ENCODE results near the gene PRUNE1. TPM values are rescaled to one million over a fixed set of nuclear protein-coding genes. Genes with fewer than 3 reads are reported as not detected.

PRUNE1 gene
- total and polyA plus RNA-seq, 2 donors from 2014 or later, result 24.0 to 25.6 TPM

DNA sequence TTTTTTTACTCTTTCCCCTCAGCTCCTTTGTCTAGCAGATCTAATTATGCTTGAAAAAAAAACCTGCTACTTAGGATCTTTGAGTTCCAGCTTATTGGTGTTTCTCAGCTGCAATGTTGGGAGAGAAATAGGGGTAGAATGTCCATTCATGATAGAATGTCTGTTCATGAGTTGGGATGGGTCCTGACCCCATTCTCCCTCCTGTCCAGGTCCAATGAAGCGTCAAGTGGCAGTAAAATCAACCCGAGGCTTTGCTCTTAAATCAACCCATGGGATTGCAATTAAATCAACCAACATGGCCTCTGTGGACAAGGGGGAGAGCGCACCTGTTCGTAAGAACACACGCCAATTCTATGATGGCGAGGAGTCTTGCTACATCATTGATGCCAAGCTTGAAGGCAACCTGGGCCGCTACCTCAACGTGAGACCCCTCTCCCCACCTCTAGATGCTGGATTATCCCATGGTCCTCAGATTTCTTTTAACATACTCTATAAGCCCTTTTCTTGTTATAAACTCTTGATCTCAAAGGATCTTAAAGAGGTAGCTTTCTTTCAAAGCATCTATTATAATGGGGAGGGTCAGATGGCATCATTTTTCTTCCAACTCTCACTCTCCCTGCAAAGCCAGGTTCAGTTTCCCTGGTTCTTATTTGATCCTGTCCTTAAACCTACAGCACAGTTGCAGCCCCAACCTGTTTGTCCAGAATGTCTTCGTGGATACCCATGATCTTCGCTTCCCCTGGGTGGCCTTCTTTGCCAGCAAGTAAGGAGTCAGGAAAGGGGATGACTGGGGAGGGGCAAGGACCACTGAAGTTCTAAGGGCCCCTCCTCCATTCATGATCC is 44.7 kb upstream of the PRUNE1 start:
- no peaks in the 10 kb centered on the region for H3K27me3 ChIP-seq (ENCODE audit: control insufficient read depth, insufficient read depth, low read length)
- H3K4me3 ChIP-seq (ENCODE audit: low read length in 3 of 3), result no peak overlapping the region
- H3K9ac ChIP-seq (ENCODE audit: low read length in 3 of 3), result no peak overlapping the region
- H3K36me3 ChIP-seq (ENCODE audit: control insufficient read depth in 2 of 3, insufficient read depth in 3 of 3, low read length in 3 of 3), result peaks cover 16 to 67% (median 66%) of the 10 kb centered on the region in 3 donors
- H3K9me3 ChIP-seq (ENCODE audit: control insufficient read depth in 2 of 3, insufficient read depth in 1 of 3, low read length in 3 of 3), result no peaks in the 10 kb centered on the region
- FAIRE-seq (no peak), DNase-seq (peak in 3 of 5 donors; percentile 32 to 63 (median 61))
- no peak overlapping the region for H3K27ac ChIP-seq (ENCODE audit: low read depth in 2 of 2, low read length in 2 of 2)
- TF ChIP-seq, protein P1, sequence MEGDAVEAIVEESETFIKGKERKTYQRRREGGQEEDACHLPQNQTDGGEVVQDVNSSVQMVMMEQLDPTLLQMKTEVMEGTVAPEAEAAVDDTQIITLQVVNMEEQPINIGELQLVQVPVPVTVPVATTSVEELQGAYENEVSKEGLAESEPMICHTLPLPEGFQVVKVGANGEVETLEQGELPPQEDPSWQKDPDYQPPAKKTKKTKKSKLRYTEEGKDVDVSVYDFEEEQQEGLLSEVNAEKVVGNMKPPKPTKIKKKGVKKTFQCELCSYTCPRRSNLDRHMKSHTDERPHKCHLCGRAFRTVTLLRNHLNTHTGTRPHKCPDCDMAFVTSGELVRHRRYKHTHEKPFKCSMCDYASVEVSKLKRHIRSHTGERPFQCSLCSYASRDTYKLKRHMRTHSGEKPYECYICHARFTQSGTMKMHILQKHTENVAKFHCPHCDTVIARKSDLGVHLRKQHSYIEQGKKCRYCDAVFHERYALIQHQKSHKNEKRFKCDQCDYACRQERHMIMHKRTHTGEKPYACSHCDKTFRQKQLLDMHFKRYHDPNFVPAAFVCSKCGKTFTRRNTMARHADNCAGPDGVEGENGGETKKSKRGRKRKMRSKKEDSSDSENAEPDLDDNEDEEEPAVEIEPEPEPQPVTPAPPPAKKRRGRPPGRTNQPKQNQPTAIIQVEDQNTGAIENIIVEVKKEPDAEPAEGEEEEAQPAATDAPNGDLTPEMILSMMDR (IDR thresholded peaks at IDR 0.05; ENCODE audit: borderline replicate concordance, extremely low read depth, insufficient read depth), result no peak
- H3K4me1 ChIP-seq (ENCODE audit: control insufficient read depth in 2 of 3, insufficient read depth in 2 of 3, low read depth in 1 of 3, low read length in 3 of 3), result peaks cover 0 to under 1% (median 0%) of the 10 kb centered on the region in 3 donors
- intact Hi-C loops (cut with DNase I), result no loop called here

DNA sequence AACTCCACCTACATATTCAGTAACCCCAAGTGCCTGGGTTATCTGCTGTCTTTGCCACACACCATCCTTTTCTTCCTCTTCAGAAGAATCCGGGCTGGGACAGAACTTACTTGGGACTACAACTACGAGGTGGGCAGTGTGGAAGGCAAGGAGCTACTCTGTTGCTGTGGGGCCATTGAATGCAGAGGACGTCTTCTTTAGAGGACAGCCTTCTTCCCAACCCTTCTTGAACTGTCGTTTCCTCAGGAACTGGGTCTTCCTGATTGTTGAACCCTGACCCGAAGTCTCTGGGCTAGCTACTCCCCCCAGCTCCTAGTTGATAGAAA is 44.1 kb upstream of the PRUNE1 start:
- H3K27ac ChIP-seq (ENCODE audit: low read depth in 2 of 2, low read length in 2 of 2), result peak overlapping the region in 1 of 2 donors; percentile 34
- intact Hi-C loops (cut with DNase I), result no loop called here
- no peaks in the 10 kb centered on the region for H3K9me3 ChIP-seq (ENCODE audit: control insufficient read depth in 2 of 3, insufficient read depth in 1 of 3, low read length in 3 of 3)
- peaks cover 16 to 71% (median 68%) of the 10 kb centered on the region in 3 donors for H3K36me3 ChIP-seq (ENCODE audit: control insufficient read depth in 2 of 3, insufficient read depth in 3 of 3, low read length in 3 of 3)
- no peak for DNase-seq
- H3K4me3 ChIP-seq (ENCODE audit: low read length in 3 of 3), result no peak overlapping the region
- peaks cover 0 to 7% (median 0%) of the 10 kb centered on the region in 3 donors for H3K4me1 ChIP-seq (ENCODE audit: control insufficient read depth in 2 of 3, insufficient read depth in 2 of 3, low read depth in 1 of 3, low read length in 3 of 3)
- TF ChIP-seq, protein P1 (IDR thresholded peaks at IDR 0.05; ENCODE audit: borderline replicate concordance, extremely low read depth, insufficient read depth), result no peak
- H3K9ac ChIP-seq (ENCODE audit: low read length in 3 of 3), result no peak overlapping the region
- no peaks in the 10 kb centered on the region for H3K27me3 ChIP-seq (ENCODE audit: control insufficient read depth, insufficient read depth, low read length)
- no peak for FAIRE-seq

DNA sequence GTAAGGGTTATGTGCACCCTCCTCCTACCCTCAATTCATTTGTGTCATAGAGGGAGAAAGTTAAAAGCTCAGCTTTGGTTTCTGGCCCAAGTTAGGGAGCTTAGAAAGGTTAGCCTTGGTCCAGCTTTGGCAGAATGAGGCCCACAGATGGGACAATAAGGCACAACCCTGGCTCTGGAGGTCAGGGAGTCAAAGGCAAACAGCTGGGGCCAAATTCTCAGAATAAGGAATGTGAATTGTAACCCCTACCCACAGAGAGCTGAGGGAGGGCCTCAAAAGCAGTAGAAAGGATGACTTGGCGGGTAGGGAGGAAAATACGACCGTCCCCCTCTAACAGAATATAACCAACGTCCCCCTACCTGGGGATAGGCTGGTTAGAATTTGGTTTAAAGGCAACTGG is 42.6 kb upstream of the PRUNE1 start:
- intact Hi-C loops (cut with DNase I), result no loop called here
- Histone ChIP-seq H3K4me1 (ENCODE audit: control insufficient read depth in 2 of 3, insufficient read depth in 2 of 3, low read depth in 1 of 3, low read length in 3 of 3) (peaks cover under 1 to 15% (median 12%) of the 10 kb centered on the region in 3 donors), H3K9ac (ENCODE audit: low read length in 3 of 3) (no peak overlapping the region), H3K27me3 (ENCODE audit: control insufficient read depth, insufficient read depth, low read length) (no peaks in the 10 kb centered on the region), H3K27ac (ENCODE audit: low read depth in 2 of 2, low read length in 2 of 2) (no peak overlapping the region), H3K36me3 (ENCODE audit: control insufficient read depth in 2 of 3, insufficient read depth in 3 of 3, low read length in 3 of 3) (peaks cover 10 to 69% (median 63%) of the 10 kb centered on the region in 3 donors), H3K4me3 (ENCODE audit: low read length in 3 of 3) (no peak overlapping the region), H3K9me3 (ENCODE audit: control insufficient read depth in 2 of 3, insufficient read depth in 1 of 3, low read length in 3 of 3) (no peaks in the 10 kb centered on the region)
- TF ChIP-seq, protein P1 (IDR thresholded peaks at IDR 0.05; ENCODE audit: borderline replicate concordance, extremely low read depth, insufficient read depth), result no peak
- FAIRE-seq (no peak), DNase-seq (no peak)
